ENCODE data around the gene CFAP251. TPM values are rescaled to one million over a fixed set of nuclear protein-coding genes. Genes with fewer than 3 reads are reported as not detected.

Gene CFAP251
- total RNA-seq, 2 experiments from 2014 or later = 2.0 to 2.9 TPM

DNA sequence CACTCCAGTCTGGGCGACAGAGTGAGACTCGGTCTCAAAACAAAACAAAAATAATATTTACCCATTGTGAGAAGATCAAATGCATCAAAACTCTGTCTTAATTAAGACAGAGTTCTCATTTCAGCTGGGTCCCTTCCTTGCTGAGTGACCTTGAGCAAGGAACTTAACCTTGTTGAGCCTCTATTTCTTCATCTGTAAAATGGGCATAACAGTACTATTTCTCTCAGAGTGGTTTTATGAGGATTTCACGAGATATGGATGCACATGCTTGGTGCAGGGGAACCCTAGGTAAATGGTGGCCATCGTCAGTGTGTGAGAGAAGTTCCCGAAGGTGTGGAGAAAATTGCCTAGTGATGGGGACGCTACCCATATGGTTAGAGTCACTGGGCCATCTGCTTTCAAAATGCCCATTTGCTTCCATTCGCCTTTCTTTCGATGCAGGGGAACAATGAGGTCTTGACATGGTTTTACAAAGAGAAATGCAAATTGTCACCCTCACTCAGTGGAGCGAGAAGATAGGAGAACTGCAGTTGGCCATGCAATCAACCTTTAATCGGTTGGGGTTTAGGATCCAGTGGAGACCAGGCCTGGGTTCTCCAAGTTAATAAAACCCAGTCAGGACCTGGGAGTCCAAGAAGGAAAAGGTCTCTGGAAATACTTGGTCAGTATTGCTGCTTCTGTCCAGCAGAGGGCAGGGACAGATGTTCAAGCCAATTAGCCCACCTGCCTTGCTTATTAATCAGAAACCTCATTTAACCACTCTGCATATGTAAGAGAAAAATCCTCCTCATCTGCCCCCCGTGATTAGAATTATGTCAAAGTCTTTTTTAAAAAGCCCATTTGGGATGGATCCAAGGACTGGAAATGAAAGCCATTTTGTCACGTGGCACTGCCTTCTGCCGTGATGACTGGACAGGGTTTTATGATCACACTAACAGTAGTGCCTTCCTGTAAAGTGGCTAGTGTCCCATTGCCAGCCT, 37.2 kb downstream of the CFAP251 start:
- Mint-ChIP-seq H3K9me3 (no peaks in the 10 kb centered on the region), H3K4me1 (ENCODE audit: low read depth) (no peaks in the 10 kb centered on the region), H3K4me3 (no peak overlapping the region), H3K36me3 (ENCODE audit: low read depth) (no peaks in the 10 kb centered on the region), H3K27me3 (no peaks in the 10 kb centered on the region), H3K27ac (no peak overlapping the region)
- DNase-seq = no peak
- intact Hi-C loops (cut with micrococcal nuclease) = no loop called here
- CTCF ChIA-PET = no interaction called here
- POLR2A ChIA-PET = interaction anchor here (0.9 kb wide), 1 partner anchor 36 kb away, joined by 3 read pairs; no protein-coding TSS in a partner anchor
- ATAC-seq = no peak
- TF ChIP-seq, protein P1, sequence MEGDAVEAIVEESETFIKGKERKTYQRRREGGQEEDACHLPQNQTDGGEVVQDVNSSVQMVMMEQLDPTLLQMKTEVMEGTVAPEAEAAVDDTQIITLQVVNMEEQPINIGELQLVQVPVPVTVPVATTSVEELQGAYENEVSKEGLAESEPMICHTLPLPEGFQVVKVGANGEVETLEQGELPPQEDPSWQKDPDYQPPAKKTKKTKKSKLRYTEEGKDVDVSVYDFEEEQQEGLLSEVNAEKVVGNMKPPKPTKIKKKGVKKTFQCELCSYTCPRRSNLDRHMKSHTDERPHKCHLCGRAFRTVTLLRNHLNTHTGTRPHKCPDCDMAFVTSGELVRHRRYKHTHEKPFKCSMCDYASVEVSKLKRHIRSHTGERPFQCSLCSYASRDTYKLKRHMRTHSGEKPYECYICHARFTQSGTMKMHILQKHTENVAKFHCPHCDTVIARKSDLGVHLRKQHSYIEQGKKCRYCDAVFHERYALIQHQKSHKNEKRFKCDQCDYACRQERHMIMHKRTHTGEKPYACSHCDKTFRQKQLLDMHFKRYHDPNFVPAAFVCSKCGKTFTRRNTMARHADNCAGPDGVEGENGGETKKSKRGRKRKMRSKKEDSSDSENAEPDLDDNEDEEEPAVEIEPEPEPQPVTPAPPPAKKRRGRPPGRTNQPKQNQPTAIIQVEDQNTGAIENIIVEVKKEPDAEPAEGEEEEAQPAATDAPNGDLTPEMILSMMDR (IDR thresholded peaks at IDR 0.05) = peak; percentile 19

DNA sequence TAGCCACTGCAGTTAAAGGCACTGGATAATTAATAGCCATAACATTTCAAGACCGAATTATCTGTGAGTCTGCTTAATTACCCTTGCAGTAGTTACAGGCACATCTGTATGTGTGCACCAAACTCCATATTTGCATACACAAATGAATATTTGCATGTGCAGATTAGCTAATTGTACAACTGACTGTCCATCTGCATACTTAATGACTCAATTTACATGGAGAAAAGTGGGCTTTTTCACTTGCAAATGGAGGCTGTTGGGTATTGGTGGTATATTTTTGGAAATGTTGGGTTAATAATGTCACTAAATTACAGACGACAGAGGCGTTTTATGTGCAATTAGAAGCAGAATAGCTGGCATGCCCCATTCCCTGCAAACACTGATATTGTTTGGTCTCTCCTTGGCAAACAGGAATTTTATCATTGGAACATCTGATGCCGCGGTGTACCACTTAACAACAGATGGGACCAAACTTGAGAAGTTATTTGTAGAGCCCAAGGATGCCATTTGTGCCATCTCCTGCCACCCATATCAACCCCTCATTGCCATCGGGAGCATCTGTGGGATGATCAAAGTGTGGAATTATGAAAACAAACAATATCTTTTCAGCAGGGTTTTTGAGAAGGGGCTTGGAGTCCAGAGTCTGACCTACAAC, 39.6 kb downstream of the CFAP251 start:
- Mint-ChIP-seq H3K9me3 (no peaks in the 10 kb centered on the region), H3K27ac (no peak overlapping the region), H3K36me3 (ENCODE audit: low read depth) (no peaks in the 10 kb centered on the region), H3K4me3 (no peak overlapping the region), H3K4me1 (ENCODE audit: low read depth) (no peaks in the 10 kb centered on the region), H3K27me3 (no peaks in the 10 kb centered on the region)
- ChIA-PET POLR2A (no interaction called here), CTCF (no interaction called here)
- TF ChIP-seq, protein P1 (IDR thresholded peaks at IDR 0.05) = no peak
- intact Hi-C loops (cut with micrococcal nuclease) = no loop called here
- ATAC-seq = no peak
- DNase-seq = no peak

DNA sequence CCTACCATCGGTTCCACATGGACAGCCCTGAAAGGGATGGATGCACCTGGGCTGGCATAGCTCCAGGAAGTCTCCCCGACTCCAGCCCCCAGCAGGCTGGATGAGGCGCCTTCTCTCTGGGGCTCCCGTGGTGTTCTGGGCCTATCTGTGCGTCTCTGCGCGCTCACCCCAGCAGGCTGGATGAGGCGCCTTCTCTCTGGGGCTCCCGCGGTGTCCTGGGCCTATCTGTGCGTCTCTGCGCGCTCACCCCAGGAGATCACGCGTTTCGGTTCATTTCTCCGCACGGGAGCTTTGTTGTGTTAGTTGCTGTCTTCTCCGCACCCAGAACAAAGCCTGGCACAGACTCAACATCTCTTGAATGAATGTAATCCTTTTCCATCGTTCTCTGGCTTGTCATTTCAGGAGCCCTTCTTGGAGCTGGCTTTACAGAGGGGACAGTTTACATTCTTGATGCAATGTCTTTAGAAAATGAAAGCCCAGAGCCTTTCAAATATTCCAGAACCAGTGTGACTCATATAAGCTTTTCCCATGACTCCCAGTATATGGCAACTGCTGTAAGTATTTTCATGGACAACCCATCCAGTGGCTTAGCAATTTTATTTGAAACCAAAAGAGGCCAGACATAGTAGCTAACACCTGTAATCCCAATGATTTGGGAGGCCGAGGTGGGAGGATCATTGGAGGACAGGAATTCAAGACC, 40.3 kb downstream of the CFAP251 start:
- CTCF ChIA-PET = interaction anchor here (0.7 to 1.2 kb wide), 3 partner anchors 8 to 224 kb away, joined by 3 read pairs; partner anchors contain the start of gene LRRC43

DNA sequence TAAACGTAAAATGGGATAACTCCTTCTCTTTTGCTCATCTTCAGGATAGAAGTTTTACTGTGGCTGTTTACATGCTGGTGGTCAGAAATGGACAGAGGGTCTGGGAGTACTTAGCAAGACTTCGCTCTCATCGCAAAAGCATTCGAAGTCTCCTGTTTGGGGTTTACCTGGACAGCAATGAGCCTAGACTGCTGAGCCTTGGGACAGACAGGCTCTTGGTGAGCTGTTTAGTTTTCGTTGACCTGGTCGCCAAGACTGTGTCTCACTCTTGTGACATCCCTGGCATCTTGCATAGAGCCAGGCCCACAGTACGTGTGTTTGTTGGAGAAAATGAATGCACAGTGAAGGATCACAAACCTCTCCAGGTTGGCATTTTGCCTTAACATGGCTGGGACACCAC, 42.1 kb downstream of the CFAP251 start:
- ChIA-PET CTCF (no interaction called here), POLR2A (no interaction called here)
- Mint-ChIP-seq H3K27me3 (no peaks in the 10 kb centered on the region), H3K36me3 (ENCODE audit: low read depth) (no peaks in the 10 kb centered on the region), H3K4me3 (no peak overlapping the region), H3K27ac (no peak overlapping the region), H3K4me1 (ENCODE audit: low read depth) (no peaks in the 10 kb centered on the region), H3K9me3 (no peaks in the 10 kb centered on the region)
- intact Hi-C loops (cut with micrococcal nuclease) = no loop called here
- TF ChIP-seq, protein P1 (IDR thresholded peaks at IDR 0.05) = no peak
- ATAC-seq (no peak), DNase-seq (no peak)

More for the DNA sequence above, 40.3 kb downstream of the CFAP251 start:
- no peaks in the 10 kb centered on the region for H3K27me3 Mint-ChIP-seq
- TF ChIP-seq, protein P1 (IDR thresholded peaks at IDR 0.05) = no peak
- DNase-seq (no peak), ATAC-seq (no peak)
- POLR2A ChIA-PET = no interaction called here
- no peaks in the 10 kb centered on the region for H3K36me3 Mint-ChIP-seq (ENCODE audit: low read depth)
- H3K4me1 Mint-ChIP-seq (ENCODE audit: low read depth) = no peaks in the 10 kb centered on the region
- no peak overlapping the region for H3K27ac Mint-ChIP-seq
- H3K9me3 Mint-ChIP-seq = no peaks in the 10 kb centered on the region
- intact Hi-C loops (cut with micrococcal nuclease) = no loop called here
- no peak overlapping the region for H3K4me3 Mint-ChIP-seq

All from activated CD8-positive, alpha-beta T cell treated with anti-CD3 and anti-CD28 coated beads for 36 hours (primary cell).